PFSK-1 (cell line): ENCODE measurements around the gene PPP2R2B.

ENCODE experiments used
- FOXP2 ChIP-seq: optimal IDR thresholded peaks from 2 replicates; pipeline ENCODE3; 2011; ENCODE audit warnings: borderline replicate concordance, control low read depth, inconsistent platforms; ENCODE audit not compliant: insufficient read depth; ENCODE audit errors: extremely low read length, extremely low read depth
- POLR2AphosphoS5 ChIP-seq: IDR thresholded peaks from 2 replicates; pipeline ENCODE4 v1.6.1; 2012; ENCODE audit warnings: low read depth, mild to moderate bottlenecking, control low read depth, low read length, moderate library complexity
- SIN3A ChIP-seq: IDR thresholded peaks from 2 replicates; pipeline ENCODE4 v1.6.1; 2012; ENCODE audit warnings: mild to moderate bottlenecking, low read length, moderate library complexity, borderline replicate concordance; ENCODE audit not compliant: insufficient read depth
- TAF1 ChIP-seq: IDR thresholded peaks from 2 replicates; pipeline ENCODE4 v1.6.1; 2012; ENCODE audit warnings: low read length, control low read depth, borderline replicate concordance; ENCODE audit not compliant: insufficient read depth
- TF ChIP-seq, protein P1 (sequence below), 2 experiments: IDR thresholded peaks; 2 replicates each; pipeline versions ENCODE4 v1.6.1 to v1.8.0; 2011 to 2012; ENCODE audit warnings: low read depth in 2 of 2, low read length in 2 of 2, control low read depth in 1 of 2, inconsistent platforms in 1 of 2, mild to moderate bottlenecking in 1 of 2, moderate library complexity in 1 of 2; ENCODE audit not compliant: insufficient read depth in 1 of 2

PPP2R2B gene

DNA sequence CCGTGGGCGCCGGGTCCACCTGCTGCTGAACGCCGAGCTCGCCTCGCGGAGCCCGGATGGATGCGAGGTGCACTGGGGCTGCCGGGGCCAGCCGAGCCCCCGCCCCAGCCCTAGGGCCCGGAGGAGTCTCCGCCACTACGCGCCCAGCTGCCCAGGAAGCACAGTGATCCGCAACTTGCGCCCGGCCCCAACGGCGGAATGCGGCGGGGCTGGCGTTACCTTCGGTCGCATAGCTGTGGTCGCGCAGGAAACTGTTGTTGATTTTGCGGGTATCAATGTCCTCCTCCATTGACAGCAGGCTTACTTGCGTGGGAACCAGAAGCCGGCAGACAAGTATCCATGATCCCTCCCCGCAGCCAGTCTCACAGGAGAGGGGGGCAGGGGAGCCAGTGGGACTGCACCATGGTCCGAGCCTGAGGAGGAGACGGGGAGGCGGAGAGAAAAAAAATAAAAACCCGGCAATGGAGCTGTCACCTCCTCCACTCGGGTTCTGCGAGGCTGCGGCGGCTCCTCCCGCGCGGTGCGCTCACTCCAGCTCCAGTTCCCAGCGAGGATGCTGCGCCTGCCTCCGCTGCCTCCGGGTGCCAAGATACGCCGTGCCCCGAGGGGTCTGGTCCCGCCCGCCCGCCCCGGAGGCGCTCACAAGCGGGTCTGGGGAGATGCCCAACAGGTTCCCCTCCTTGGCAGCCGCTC lies 628 bp downstream of the PPP2R2B start:
- no peak for TF ChIP-seq SIN3A
- no peak for TF ChIP-seq POLR2AphosphoS5

DNA sequence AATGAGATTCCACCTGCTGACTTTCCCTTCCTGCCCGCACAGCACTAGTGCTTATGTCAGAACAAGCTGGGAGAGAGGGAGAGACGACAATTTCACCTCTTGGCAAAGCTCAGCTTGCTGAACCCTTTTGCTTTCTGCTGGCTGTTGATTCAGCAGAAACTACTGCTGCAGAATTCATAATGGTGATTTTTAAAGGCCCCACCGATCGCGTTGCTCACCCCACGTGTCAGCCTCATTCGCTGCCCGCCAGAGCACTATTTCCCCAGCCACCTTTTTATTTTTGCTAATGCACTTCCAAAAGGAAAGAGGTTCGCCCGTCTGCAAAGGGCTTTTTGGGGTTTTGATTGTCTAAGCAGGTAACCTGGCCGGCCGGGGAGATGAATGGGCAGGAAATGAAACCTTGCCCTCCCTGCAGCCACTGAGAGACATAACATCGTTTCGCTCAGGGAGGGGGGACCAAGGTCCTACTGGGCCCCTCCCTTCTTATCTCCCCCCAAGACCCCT lies 1.3 kb downstream of the PPP2R2B start:
- TF ChIP-seq SIN3A = no peak

DNA sequence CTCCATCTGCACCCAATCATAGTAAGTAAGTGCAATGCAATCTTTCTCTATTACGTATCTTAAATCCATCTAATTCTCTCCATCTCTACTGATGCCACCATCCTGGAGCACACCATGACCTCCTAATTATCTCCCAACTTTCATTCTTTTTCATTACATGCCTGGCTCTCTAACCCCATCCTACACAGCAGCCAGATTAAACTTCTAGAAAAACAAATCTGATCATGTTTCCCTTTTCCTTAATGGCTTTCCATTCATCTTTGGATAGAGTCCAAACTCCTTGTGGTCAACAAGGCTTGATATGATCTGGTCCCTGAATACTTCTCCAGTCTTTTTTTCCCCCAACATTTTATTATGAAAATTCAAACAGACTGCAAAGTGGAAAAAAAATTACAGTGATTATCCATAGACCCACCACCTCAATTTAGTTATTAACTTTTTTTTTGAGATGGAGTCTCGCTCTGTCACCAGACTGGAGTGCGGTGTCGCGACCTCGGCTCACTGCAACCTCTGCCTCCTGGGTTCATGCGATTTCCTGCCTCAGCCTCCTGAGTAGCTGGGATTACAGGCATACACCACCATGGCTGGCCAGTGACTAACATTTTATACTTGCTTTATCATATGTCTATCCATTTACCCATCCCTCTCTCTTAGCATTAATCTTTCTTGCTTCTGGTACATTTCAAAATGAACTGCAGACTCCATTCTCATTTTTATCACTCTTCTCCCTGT lies 5.2 kb downstream of the PPP2R2B start:
- TF ChIP-seq FOXP2 = no peak

DNA sequence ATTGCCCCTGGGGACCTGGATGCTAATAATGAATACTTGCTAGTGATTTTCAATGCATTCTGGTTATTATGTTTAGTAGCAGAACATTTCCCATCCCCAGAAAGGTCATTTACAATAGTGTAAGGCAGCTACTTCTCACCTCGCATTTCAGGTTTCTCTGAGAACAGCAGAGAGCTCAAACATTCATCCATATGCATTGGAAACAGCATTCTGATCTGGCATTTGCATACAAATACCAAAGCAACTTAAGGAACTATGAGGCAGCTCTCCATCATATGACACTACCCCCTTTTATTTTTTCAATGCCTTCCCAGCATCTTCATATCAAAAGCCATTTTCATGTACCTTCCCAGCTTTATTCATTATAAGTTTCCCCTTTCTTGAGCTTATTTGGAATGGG lies 6.4 kb downstream of the PPP2R2B start:
- TF ChIP-seq TAF1 (no peak), FOXP2 (no peak), POLR2AphosphoS5 (no peak), SIN3A (no peak)
- TF ChIP-seq, protein P1, sequence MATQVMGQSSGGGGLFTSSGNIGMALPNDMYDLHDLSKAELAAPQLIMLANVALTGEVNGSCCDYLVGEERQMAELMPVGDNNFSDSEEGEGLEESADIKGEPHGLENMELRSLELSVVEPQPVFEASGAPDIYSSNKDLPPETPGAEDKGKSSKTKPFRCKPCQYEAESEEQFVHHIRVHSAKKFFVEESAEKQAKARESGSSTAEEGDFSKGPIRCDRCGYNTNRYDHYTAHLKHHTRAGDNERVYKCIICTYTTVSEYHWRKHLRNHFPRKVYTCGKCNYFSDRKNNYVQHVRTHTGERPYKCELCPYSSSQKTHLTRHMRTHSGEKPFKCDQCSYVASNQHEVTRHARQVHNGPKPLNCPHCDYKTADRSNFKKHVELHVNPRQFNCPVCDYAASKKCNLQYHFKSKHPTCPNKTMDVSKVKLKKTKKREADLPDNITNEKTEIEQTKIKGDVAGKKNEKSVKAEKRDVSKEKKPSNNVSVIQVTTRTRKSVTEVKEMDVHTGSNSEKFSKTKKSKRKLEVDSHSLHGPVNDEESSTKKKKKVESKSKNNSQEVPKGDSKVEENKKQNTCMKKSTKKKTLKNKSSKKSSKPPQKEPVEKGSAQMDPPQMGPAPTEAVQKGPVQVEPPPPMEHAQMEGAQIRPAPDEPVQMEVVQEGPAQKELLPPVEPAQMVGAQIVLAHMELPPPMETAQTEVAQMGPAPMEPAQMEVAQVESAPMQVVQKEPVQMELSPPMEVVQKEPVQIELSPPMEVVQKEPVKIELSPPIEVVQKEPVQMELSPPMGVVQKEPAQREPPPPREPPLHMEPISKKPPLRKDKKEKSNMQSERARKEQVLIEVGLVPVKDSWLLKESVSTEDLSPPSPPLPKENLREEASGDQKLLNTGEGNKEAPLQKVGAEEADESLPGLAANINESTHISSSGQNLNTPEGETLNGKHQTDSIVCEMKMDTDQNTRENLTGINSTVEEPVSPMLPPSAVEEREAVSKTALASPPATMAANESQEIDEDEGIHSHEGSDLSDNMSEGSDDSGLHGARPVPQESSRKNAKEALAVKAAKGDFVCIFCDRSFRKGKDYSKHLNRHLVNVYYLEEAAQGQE (IDR thresholded peaks at IDR 0.05; ENCODE audit: insufficient read depth in 1 of 2, low read depth in 2 of 2, low read length in 2 of 2) = no peak

DNA sequence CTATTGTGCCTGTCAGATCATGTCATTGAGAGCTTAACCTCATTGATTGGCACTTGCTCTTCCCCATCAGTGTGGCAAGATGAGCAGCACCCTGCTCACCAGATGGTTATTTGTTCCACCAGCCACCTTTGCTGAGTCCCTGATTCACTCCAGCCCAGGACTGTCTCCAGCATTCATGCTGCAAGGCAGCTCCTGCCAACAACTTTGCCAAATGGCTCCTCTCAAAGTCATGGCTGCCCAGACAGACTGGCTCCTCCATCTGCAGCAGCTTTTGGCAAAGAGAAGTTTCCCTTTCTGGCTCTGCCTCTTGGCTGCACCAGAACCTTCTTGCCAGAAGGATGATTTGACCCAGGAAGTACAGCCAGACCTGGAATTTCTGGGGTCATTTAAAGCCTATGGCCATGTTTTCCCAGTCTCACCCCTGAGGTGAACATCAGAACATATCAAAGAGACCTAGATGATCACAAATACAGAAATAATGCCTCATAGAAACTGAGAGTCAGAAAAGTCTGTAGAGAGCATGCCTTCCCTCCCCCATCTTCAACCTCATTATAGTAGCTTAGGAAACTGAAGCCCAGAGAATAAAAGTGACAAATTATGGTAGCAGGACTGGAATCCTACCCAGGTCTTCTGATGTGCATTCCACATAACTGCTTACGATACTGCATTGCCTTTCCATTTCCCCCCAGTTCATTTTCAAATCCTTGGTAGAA lies 10.4 kb downstream of the PPP2R2B start:
- TF ChIP-seq TAF1 (no peak), FOXP2 (no peak), POLR2AphosphoS5 (no peak), SIN3A (no peak)
- TF ChIP-seq, protein P1 (IDR thresholded peaks at IDR 0.05; ENCODE audit: insufficient read depth in 1 of 2, low read depth in 2 of 2, low read length in 2 of 2) = no peak

DNA sequence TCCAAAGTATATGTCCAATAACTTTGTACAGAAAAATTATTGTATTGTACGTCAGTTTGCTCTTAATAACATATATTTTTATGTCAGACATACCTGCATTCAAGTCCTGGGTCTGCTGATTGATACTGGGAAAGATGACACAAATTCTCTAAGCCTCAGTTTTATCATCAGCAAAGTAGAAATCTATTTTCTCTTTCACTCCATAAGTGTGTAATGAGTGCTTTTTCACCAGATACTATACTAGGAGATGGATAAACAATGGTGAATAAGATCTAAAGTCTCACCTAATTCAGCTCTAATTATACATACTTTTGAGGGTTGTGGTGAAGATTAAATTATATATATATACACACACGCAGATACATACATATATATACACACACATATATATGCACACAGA lies 12.3 kb downstream of the PPP2R2B start:
- TF ChIP-seq FOXP2 (no peak), TAF1 (no peak), SIN3A (no peak), POLR2AphosphoS5 (no peak)
- TF ChIP-seq, protein P1 (IDR thresholded peaks at IDR 0.05; ENCODE audit: insufficient read depth in 1 of 2, low read depth in 2 of 2, low read length in 2 of 2) = no peak
